Measurements from ENCODE around the gene ZNF611.

- TF ChIP-seq CTCF (IDR thresholded peaks at IDR 0.05; ENCODE audit: low read length) (no peak), EZH2 (optimal IDR thresholded peaks at IDR 0.05; ENCODE audit: low read depth, low read length) (no peak)
Measured at GRCh38 chr19:52653161-52653560, 81.7 kb downstream of the ZNF611 start.
